ENCODE results near the gene NAA80.

DNA sequence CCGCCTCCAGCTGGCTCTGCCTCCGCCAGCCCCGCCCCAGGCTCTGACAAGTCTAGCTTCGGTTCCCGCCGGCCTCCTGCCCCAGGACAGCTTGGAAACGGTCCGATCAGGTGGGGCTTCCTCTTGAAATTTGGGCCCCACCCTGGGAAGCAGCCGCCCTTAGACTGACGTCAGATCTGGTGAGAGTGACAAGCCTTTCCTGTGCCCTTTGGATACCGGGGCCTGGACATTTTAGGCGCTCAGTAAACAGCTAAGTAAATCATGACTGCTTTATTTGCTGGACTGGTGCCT, 378 bp upstream of the NAA80 start:
- TF ChIP-seq CTCF (IDR thresholded peaks at IDR 0.05) (no peak), CHD2 (IDR thresholded peaks at IDR 0.05; ENCODE audit: low read length, partially characterized antibody) (no peak), FOSL2 (IDR thresholded peaks at IDR 0.05; ENCODE audit: borderline replicate concordance, low read depth) (no peak), EZH2phosphoT487 (IDR thresholded peaks at IDR 0.05; ENCODE audit: borderline replicate concordance, low read depth) (no peak), EP300 (IDR thresholded peaks at IDR 0.05; ENCODE audit: borderline replicate concordance in 1 of 2, low read depth in 1 of 2, low read length in 1 of 2) (no peak), TCF12 (IDR thresholded peaks at IDR 0.05) (no peak), POLR2AphosphoS5 (IDR thresholded peaks at IDR 0.05; ENCODE audit: low read depth, low read length) (no peak), YY1 (IDR thresholded peaks at IDR 0.05; ENCODE audit: low read depth) (no peak), RFX5 (IDR thresholded peaks at IDR 0.05; ENCODE audit: low read length) (no peak), MXI1 (IDR thresholded peaks at IDR 0.05; ENCODE audit: low read depth, low read length) (no peak), RXRA (IDR thresholded peaks at IDR 0.05; ENCODE audit: borderline replicate concordance, low read depth) (no peak)
- TF ChIP-seq, protein P1, sequence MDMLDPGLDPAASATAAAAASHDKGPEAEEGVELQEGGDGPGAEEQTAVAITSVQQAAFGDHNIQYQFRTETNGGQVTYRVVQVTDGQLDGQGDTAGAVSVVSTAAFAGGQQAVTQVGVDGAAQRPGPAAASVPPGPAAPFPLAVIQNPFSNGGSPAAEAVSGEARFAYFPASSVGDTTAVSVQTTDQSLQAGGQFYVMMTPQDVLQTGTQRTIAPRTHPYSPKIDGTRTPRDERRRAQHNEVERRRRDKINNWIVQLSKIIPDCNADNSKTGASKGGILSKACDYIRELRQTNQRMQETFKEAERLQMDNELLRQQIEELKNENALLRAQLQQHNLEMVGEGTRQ (IDR thresholded peaks at IDR 0.05; ENCODE audit: borderline replicate concordance, low read depth, low read length): no peak

Data from SK-N-SH (cell line).